Mammary epithelial cell (primary cell): ENCODE results near the gene PDE6A.

ENCODE experiments used
- EZH2 ChIP-seq: IDR thresholded peaks from 2 replicates; pipeline ENCODE4 v1.6.1; 2012; ENCODE audit warnings: low read length, inconsistent platforms, borderline replicate concordance
- TF ChIP-seq, protein P1 (sequence below), 2 donors: IDR thresholded peaks in 1 of 2; conservative IDR thresholded peaks in 1 of 2; 2 replicates each; pipeline ENCODE4 v1.5.1; 2011 to 2012; ENCODE audit warnings: inconsistent platforms in 2 of 2, low read length in 2 of 2, mild to moderate bottlenecking in 2 of 2, control low read depth in 1 of 2, low read depth in 1 of 2; ENCODE audit not compliant: insufficient read depth in 1 of 2; ENCODE audit errors: extremely low read depth in 1 of 2

GRCh38 chr5:149959406-149960236, 15.0 kb upstream of the PDE6A start:
- TF ChIP-seq, protein P1, sequence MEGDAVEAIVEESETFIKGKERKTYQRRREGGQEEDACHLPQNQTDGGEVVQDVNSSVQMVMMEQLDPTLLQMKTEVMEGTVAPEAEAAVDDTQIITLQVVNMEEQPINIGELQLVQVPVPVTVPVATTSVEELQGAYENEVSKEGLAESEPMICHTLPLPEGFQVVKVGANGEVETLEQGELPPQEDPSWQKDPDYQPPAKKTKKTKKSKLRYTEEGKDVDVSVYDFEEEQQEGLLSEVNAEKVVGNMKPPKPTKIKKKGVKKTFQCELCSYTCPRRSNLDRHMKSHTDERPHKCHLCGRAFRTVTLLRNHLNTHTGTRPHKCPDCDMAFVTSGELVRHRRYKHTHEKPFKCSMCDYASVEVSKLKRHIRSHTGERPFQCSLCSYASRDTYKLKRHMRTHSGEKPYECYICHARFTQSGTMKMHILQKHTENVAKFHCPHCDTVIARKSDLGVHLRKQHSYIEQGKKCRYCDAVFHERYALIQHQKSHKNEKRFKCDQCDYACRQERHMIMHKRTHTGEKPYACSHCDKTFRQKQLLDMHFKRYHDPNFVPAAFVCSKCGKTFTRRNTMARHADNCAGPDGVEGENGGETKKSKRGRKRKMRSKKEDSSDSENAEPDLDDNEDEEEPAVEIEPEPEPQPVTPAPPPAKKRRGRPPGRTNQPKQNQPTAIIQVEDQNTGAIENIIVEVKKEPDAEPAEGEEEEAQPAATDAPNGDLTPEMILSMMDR (conservative IDR thresholded peaks at IDR 0.05 in 1 of 2, IDR thresholded peaks at IDR 0.05 in 1 of 2; ENCODE audit: extremely low read depth in 1 of 2, insufficient read depth in 1 of 2, low read depth in 1 of 2, low read length in 2 of 2): peak; percentile 57 to 65
- TF ChIP-seq EZH2: no peak
